ENCODE measurements around the gene PELI3.

GRCh38 chr11:66493130-66493529 lies 26.4 kb downstream of the PELI3 start:
- no peak for TF ChIP-seq CTCF (IDR thresholded peaks at IDR 0.05)
- TF ChIP-seq ZFX (IDR thresholded peaks at IDR 0.05; ENCODE audit: borderline replicate concordance): no peak
